Measurements from ENCODE around the gene NRXN3. TPM values are rescaled to one million over a fixed set of nuclear protein-coding genes. Genes with fewer than 3 reads are reported as not detected.

Gene NRXN3
- total RNA-seq, 6 experiments from 2014 or later, result 0.07 to 0.28 (median 0.11) TPM; not detected in 2

- H3K9me3 Mint-ChIP-seq, result peaks cover 6% of the 10 kb centered on the region
- no peak overlapping the region for H3K4me3 Mint-ChIP-seq
- no peaks in the 10 kb centered on the region for H3K27me3 Mint-ChIP-seq (ENCODE audit: insufficient read depth)
- no peak overlapping the region for H3K27ac Mint-ChIP-seq
- TF ChIP-seq CTCF (IDR thresholded peaks at IDR 0.05), result no peak
- no peaks in the 10 kb centered on the region for H3K36me3 Mint-ChIP-seq (ENCODE audit: low read depth)
- DNase-seq, result no peak
- H3K4me1 Mint-ChIP-seq (ENCODE audit: low read depth), result no peaks in the 10 kb centered on the region
Measured at GRCh38 chr14:79699206-79699605, 1529.0 kb downstream of the NRXN3 start.

GRCh38 chr14:79701371-79701770 lies 1531.2 kb downstream of the NRXN3 start:
- Mint-ChIP-seq H3K27me3 (ENCODE audit: insufficient read depth) (no peaks in the 10 kb centered on the region), H3K36me3 (ENCODE audit: low read depth) (no peaks in the 10 kb centered on the region), H3K4me1 (ENCODE audit: low read depth) (no peaks in the 10 kb centered on the region), H3K27ac (no peak overlapping the region), H3K4me3 (no peak overlapping the region), H3K9me3 (peaks cover 6% of the 10 kb centered on the region)
- TF ChIP-seq CTCF (IDR thresholded peaks at IDR 0.05), result no peak
- DNase-seq, result no peak

GRCh38 chr14:79702197-79702596 lies 1532.0 kb downstream of the NRXN3 start:
- H3K36me3 Mint-ChIP-seq (ENCODE audit: low read depth), result no peaks in the 10 kb centered on the region
- TF ChIP-seq CTCF (IDR thresholded peaks at IDR 0.05), result no peak
- no peak overlapping the region for H3K27ac Mint-ChIP-seq
- H3K4me3 Mint-ChIP-seq, result no peak overlapping the region
- peaks cover 10% of the 10 kb centered on the region for H3K9me3 Mint-ChIP-seq
- DNase-seq, result no peak
- no peaks in the 10 kb centered on the region for H3K27me3 Mint-ChIP-seq (ENCODE audit: insufficient read depth)
- H3K4me1 Mint-ChIP-seq (ENCODE audit: low read depth), result no peaks in the 10 kb centered on the region

- Mint-ChIP-seq H3K27ac (no peak overlapping the region), H3K4me3 (no peak overlapping the region), H3K36me3 (ENCODE audit: low read depth) (no peaks in the 10 kb centered on the region), H3K27me3 (ENCODE audit: insufficient read depth) (no peaks in the 10 kb centered on the region), H3K4me1 (ENCODE audit: low read depth) (no peaks in the 10 kb centered on the region), H3K9me3 (peaks cover 7% of the 10 kb centered on the region)
- no peak for TF ChIP-seq CTCF (IDR thresholded peaks at IDR 0.05)
- DNase-seq, result no peak
Measured at GRCh38 chr14:79703209-79703608, 1533.0 kb downstream of the NRXN3 start.

GRCh38 chr14:79704041-79704807 lies 1534.1 kb downstream of the NRXN3 start:
- Mint-ChIP-seq H3K9me3 (peaks cover 7% of the 10 kb centered on the region), H3K27ac (no peak overlapping the region), H3K36me3 (ENCODE audit: low read depth) (no peaks in the 10 kb centered on the region), H3K4me1 (ENCODE audit: low read depth) (no peaks in the 10 kb centered on the region), H3K27me3 (ENCODE audit: insufficient read depth) (no peaks in the 10 kb centered on the region), H3K4me3 (no peak overlapping the region)
- TF ChIP-seq CTCF (IDR thresholded peaks at IDR 0.05), result no peak
- DNase-seq, result no peak
